ENCODE data around the gene PAN2.

- TF ChIP-seq GATA3 (IDR thresholded peaks at IDR 0.05; ENCODE audit: low read depth, low read length) (no peak), GATA2 (IDR thresholded peaks at IDR 0.05; ENCODE audit: low read depth, low read length) (no peak)
Observed at GRCh38 chr12:56336361-56337167, 2.8 kb upstream of the PAN2 start.

Measured in SH-SY5Y (cell line).